GM21390 (cell line): ENCODE data around the gene DNAJB4.
A peak's percentile ranks its signal among the peaks of the same experiment; 100 is the strongest.
"Not testable (repeated sequence)": the region's sequence is repeated elsewhere in the genome, so short reads cannot be mapped to it uniquely, and the experiment has no call there.

Source experiments
- ATAC-seq: cut with Tn5 transposase; IDR thresholded peaks from one replicate; pipeline ENCODE4 v1.9.1; 2021; ENCODE audit not compliant: unreplicated experiment

The DNAJB4 gene

GRCh38 chr1:77990629-77991204 is 14.0 kb upstream of the DNAJB4 start:
- no peak for ATAC-seq

- no peak for ATAC-seq
These were observed 13.1 kb upstream of the DNAJB4 start for GRCh38 chr1:77991638-77992037.

- no peak for ATAC-seq
These were observed 10.5 kb upstream of the DNAJB4 start for GRCh38 chr1:77994117-77994705.

GRCh38 chr1:77996734-77997133 is 8.0 kb upstream of the DNAJB4 start:
- ATAC-seq, result no peak

GRCh38 chr1:78000536-78000935 is 4.2 kb upstream of the DNAJB4 start:
- ATAC-seq, result not testable (repeated sequence)

- no peak for ATAC-seq
These were observed 1.5 kb upstream of the DNAJB4 start for GRCh38 chr1:78003070-78003746.

GRCh38 chr1:78003882-78004718 is 639 bp upstream of the DNAJB4 start:
- peak; percentile 56 for ATAC-seq

- ATAC-seq, result no peak
These were observed 646 bp downstream of the DNAJB4 start for GRCh38 chr1:78005448-78005722.

GRCh38 chr1:78005755-78006154 is 1.0 kb downstream of the DNAJB4 start:
- no peak for ATAC-seq

GRCh38 chr1:78006521-78006920 is 1.8 kb downstream of the DNAJB4 start:
- ATAC-seq, result no peak

GRCh38 chr1:78007677-78008341 is 3.1 kb downstream of the DNAJB4 start:
- no peak for ATAC-seq

GRCh38 chr1:78009276-78009675 is 4.5 kb downstream of the DNAJB4 start:
- no peak for ATAC-seq

- ATAC-seq, result no peak
These were observed 5.1 kb downstream of the DNAJB4 start for GRCh38 chr1:78009836-78010235.

GRCh38 chr1:78011050-78011449 is 6.3 kb downstream of the DNAJB4 start:
- ATAC-seq, result no peak

GRCh38 chr1:78015148-78015547 is 10.4 kb downstream of the DNAJB4 start:
- ATAC-seq, result no peak

- ATAC-seq, result no peak
These were observed 14.3 kb downstream of the DNAJB4 start for GRCh38 chr1:78019024-78019423.

GRCh38 chr1:78021134-78021533 is 16.4 kb downstream of the DNAJB4 start:
- ATAC-seq, result not testable (repeated sequence)

- ATAC-seq, result no peak
These were observed 25.1 kb downstream of the DNAJB4 start for GRCh38 chr1:78029793-78030192.

GRCh38 chr1:78032996-78033796 is 28.5 kb downstream of the DNAJB4 start:
- no peak for ATAC-seq

- no peak for ATAC-seq
These were observed 29.0 kb downstream of the DNAJB4 start for GRCh38 chr1:78033797-78034172.

- no peak for ATAC-seq
These were observed 30.4 kb downstream of the DNAJB4 start for GRCh38 chr1:78035121-78035520.
